Lung (tissue), 12 donors: ENCODE results near the gene EDC3. TPM values are rescaled to one million over a fixed set of nuclear protein-coding genes. Genes with fewer than 3 reads are reported as not detected.

Experiments
- ATAC-seq: fragments of 200-7000 bp; cut with Tn5 transposase; one replicate; pipeline ENCODE4 v1.9.1; 2020; ENCODE audit warnings: moderate number of reproducible peaks; ENCODE audit not compliant: insufficient read depth, low FRiP score
- DNase-seq, 3 donors: peaks; one replicate each; pipeline ENCODE4 v3.0.0-alpha.2; 2013 to 2017
- H3K27ac ChIP-seq, 2 donors: one replicate each; pipeline ENCODE4 v1.5.1; 2013; ENCODE audit warnings: mild to moderate bottlenecking in 2 of 2, moderate library complexity in 2 of 2, control low read depth in 1 of 2, inconsistent platforms in 1 of 2, low read depth in 1 of 2, low read length in 1 of 2
- H3K27me3 ChIP-seq, 3 donors: one replicate each; pipeline ENCODE4 v1.5.1; 2013; ENCODE audit warnings: low read length in 2 of 3; ENCODE audit not compliant: control insufficient read depth in 3 of 3, insufficient read depth in 3 of 3
- H3K36me3 ChIP-seq, 4 donors: one replicate each; pipeline ENCODE4 v1.5.1; 2013; ENCODE audit warnings: low read length in 4 of 4, mild to moderate bottlenecking in 1 of 4, moderate library complexity in 1 of 4; ENCODE audit not compliant: control insufficient read depth in 4 of 4, insufficient read depth in 4 of 4
- H3K4me1 ChIP-seq, 5 donors: one replicate each; pipeline ENCODE4 v1.5.1; 2013; ENCODE audit warnings: low read length in 5 of 5, mild to moderate bottlenecking in 2 of 5, moderate library complexity in 1 of 5; ENCODE audit not compliant: control insufficient read depth in 5 of 5, insufficient read depth in 5 of 5
- H3K4me3 ChIP-seq: one replicate; pipeline ENCODE4 v1.5.1; 2013; ENCODE audit warnings: mild to moderate bottlenecking, control low read depth, moderate library complexity
- H3K9ac ChIP-seq, 2 donors: one replicate each; pipeline ENCODE4 v1.5.1; 2013; ENCODE audit warnings: low read length in 2 of 2, control low read depth in 1 of 2; ENCODE audit not compliant: insufficient read depth in 1 of 2
- H3K9me3 ChIP-seq, 4 donors: one replicate each; pipeline ENCODE4 v1.5.1; 2013; ENCODE audit warnings: low read length in 3 of 4, mild to moderate bottlenecking in 1 of 4, moderate library complexity in 1 of 4; ENCODE audit not compliant: control insufficient read depth in 4 of 4, insufficient read depth in 3 of 4
- WGBS, 2 donors: extraction: QIAGEN DNeasy Blood & Tissue Kit; methylation state at CpG; one replicate each; pipeline ENCODE4 v1.1.7; 2013; 5-methylcytosine and 5-hydroxymethylcytosine counted together
- polyA plus RNA-seq, 2 donors: library from polyadenylated mRNA; stranded (reverse); fragments of 200-250 nt; gene quantifications; one replicate each; pipeline ENCODE4 v1.2.1, GENCODE V29; 2013
- total RNA-seq, 2 donors: library from RNA; depleted of rRNA in 1 of 2; stranded (reverse); fragments of >200 nt in 1 of 2; gene quantifications; one replicate each; pipeline ENCODE4 v1.2.1, GENCODE V29; 2014 to 2021
- TF ChIP-seq, protein P1 (sequence below): IDR thresholded peaks from 2 replicates; pipeline ENCODE4 v1.5.1; 2012; ENCODE audit warnings: mild to moderate bottlenecking; ENCODE audit errors: control extremely low read depth, extremely low read depth
- donor health status: control.
- donor health status: control.
- donor health status: Bipolar disorder and iron deficiency.
- donor health status: healthy.
- donor health status: DM: yes; HTN: yes; CAD: no.

EDC3 gene
- total and polyA plus RNA-seq, 4 donors: 15.3 to 31.9 (median 22.0) TPM

DNA sequence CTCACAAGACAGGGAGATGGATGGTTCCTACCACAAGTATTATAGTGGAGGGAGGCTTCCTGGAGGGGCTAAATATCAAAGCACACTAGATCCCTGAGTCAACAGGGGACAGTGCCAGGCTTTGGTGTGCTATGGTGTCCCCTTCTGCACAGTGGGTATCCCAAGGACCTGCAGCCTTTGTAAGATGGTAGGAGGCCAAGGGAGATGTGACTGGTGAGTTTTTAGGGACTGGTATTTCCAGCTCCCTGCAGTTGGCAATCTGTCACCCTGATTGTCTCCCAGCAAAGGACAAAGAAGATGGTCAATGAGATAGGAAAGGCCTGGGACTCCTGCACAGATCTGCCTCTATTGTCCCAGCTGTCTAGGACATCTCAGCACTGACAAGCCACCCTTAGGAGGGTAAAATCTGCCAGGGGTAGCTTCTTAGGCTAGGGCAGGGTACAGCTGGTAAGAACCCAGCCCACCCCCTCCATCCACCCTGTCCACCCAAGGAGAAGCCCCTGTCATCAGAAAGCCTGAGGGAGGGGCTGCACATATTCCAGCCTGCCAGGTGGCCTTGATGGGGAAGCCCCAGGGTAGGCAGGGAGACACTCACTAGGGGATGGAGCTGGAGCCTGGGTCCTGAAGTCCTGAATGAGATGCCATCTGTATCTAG lies 28.9 kb upstream of the EDC3 start:
- Histone ChIP-seq H3K9ac (no peak overlapping the region), H3K27me3 (peaks cover 0 to 31% (median 24%) of the 10 kb centered on the region in 3 donors), H3K9me3 (peaks cover 0 to 4% (median 0%) of the 10 kb centered on the region in 4 donors), H3K27ac (peak overlapping the region in 1 of 2 donors; percentile 43), H3K4me1 (peaks cover 0 to 32% (median 0%) of the 10 kb centered on the region in 5 donors), H3K4me3 (peak overlapping the region; percentile 5), H3K36me3 (peaks cover 0 to 3% (median 0%) of the 10 kb centered on the region in 4 donors)
- DNase-seq (no peak), ATAC-seq (no peak)
- TF ChIP-seq, protein P1, sequence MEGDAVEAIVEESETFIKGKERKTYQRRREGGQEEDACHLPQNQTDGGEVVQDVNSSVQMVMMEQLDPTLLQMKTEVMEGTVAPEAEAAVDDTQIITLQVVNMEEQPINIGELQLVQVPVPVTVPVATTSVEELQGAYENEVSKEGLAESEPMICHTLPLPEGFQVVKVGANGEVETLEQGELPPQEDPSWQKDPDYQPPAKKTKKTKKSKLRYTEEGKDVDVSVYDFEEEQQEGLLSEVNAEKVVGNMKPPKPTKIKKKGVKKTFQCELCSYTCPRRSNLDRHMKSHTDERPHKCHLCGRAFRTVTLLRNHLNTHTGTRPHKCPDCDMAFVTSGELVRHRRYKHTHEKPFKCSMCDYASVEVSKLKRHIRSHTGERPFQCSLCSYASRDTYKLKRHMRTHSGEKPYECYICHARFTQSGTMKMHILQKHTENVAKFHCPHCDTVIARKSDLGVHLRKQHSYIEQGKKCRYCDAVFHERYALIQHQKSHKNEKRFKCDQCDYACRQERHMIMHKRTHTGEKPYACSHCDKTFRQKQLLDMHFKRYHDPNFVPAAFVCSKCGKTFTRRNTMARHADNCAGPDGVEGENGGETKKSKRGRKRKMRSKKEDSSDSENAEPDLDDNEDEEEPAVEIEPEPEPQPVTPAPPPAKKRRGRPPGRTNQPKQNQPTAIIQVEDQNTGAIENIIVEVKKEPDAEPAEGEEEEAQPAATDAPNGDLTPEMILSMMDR: no peak

DNA sequence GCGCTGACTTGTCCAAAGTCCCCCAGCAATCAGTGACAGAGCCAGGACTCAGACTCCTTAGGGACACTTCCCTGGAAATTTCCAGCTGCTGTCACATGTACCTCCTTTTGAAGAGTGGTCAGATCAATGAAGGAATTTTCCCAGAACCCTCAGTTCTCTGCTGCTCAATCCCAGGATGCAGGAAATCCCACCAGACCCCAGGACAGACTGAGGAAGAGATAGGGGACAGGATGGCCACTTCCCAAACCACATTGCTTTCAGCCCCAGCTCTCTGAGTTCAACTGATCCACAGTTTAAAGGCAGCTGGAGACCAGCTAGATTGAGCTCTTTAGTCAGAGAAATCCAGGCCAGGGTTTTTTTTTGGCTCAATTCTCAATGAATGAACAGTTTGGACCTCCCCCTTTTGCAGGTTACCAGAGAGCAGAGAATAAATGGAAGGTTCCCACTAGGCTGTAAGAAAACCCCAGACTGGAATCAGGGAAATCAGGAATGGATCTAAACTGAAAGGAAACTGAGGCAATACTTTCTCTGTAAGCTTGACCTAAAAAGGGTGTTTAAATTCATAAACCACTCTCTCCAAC lies 28.0 kb upstream of the EDC3 start:
- Histone ChIP-seq H3K27me3 (peaks cover 0 to 31% (median 24%) of the 10 kb centered on the region in 3 donors), H3K4me3 (no peak overlapping the region), H3K9ac (no peak overlapping the region), H3K36me3 (peaks cover 0 to 3% (median 0%) of the 10 kb centered on the region in 4 donors), H3K27ac (no peak overlapping the region), H3K9me3 (peaks cover 0 to 4% (median 0%) of the 10 kb centered on the region in 4 donors), H3K4me1 (peaks cover 0 to 32% (median 0%) of the 10 kb centered on the region in 5 donors)
- ATAC-seq (peak; percentile 35), DNase-seq (peak in 2 of 3 donors; percentile 65 to 78)
- WGBS, 2 donors: 69 to 97% methylated on average over 1 of the region's 1 CpG
- TF ChIP-seq, protein P1: no peak

DNA sequence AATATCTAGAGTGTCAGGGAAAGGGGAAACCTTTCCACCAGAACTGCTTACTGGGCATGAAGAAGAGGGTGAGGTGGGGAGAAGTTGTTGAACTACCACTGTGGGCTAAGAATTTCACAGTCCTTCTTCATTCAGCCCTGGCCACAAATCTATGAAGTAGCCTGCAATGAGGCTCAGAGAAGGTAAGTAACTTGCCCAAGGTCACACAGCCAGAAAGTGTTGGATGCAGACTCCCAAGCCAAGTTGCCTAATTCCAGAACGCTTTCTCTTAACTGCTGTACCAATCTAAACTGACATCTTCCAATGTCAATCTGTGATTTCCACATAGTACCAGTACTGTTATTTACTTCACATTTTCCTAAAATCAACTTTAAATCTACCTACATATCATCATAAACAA lies 27.4 kb upstream of the EDC3 start:
- Histone ChIP-seq H3K4me1 (peaks cover 0 to 32% (median 0%) of the 10 kb centered on the region in 5 donors), H3K27me3 (peaks cover 0 to 31% (median 24%) of the 10 kb centered on the region in 3 donors), H3K4me3 (no peak overlapping the region), H3K9ac (no peak overlapping the region), H3K36me3 (peaks cover 0 to 3% (median 0%) of the 10 kb centered on the region in 4 donors), H3K27ac (peak overlapping the region in 1 of 2 donors; percentile 21), H3K9me3 (peaks cover 0 to 4% (median 0%) of the 10 kb centered on the region in 4 donors)
- TF ChIP-seq, protein P1: no peak
- WGBS, 2 donors: 55 to 69% methylated on average over 1 of the region's 1 CpG
- no peak for ATAC-seq
- no peak for DNase-seq
